ENCODE results near the gene CHD5.

CHD5 gene

GRCh38 chr1:6188466-6188865 lies 8.3 kb upstream of the CHD5 start:
- no peak for TF ChIP-seq BACH2 (CRISPR knock-in tag; IDR thresholded peaks at IDR 0.05; ENCODE audit: borderline replicate concordance)
- TF ChIP-seq, protein P1, sequence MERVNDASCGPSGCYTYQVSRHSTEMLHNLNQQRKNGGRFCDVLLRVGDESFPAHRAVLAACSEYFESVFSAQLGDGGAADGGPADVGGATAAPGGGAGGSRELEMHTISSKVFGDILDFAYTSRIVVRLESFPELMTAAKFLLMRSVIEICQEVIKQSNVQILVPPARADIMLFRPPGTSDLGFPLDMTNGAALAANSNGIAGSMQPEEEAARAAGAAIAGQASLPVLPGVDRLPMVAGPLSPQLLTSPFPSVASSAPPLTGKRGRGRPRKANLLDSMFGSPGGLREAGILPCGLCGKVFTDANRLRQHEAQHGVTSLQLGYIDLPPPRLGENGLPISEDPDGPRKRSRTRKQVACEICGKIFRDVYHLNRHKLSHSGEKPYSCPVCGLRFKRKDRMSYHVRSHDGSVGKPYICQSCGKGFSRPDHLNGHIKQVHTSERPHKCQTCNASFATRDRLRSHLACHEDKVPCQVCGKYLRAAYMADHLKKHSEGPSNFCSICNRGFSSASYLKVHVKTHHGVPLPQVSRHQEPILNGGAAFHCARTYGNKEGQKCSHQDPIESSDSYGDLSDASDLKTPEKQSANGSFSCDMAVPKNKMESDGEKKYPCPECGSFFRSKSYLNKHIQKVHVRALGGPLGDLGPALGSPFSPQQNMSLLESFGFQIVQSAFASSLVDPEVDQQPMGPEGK (CRISPR knock-in tag; IDR thresholded peaks at IDR 0.05; ENCODE audit: borderline replicate concordance): no peak
- TF ChIP-seq PPARA (CRISPR knock-in tag; IDR thresholded peaks at IDR 0.05; ENCODE audit: borderline replicate concordance): no peak
- TF ChIP-seq ZNF565 (CRISPR knock-in tag; conservative IDR thresholded peaks at IDR 0.05; ENCODE audit: low read depth): no peak
- no peak for TF ChIP-seq ZC3H10 (CRISPR knock-in tag; IDR thresholded peaks at IDR 0.05)
- TF ChIP-seq, protein P2, sequence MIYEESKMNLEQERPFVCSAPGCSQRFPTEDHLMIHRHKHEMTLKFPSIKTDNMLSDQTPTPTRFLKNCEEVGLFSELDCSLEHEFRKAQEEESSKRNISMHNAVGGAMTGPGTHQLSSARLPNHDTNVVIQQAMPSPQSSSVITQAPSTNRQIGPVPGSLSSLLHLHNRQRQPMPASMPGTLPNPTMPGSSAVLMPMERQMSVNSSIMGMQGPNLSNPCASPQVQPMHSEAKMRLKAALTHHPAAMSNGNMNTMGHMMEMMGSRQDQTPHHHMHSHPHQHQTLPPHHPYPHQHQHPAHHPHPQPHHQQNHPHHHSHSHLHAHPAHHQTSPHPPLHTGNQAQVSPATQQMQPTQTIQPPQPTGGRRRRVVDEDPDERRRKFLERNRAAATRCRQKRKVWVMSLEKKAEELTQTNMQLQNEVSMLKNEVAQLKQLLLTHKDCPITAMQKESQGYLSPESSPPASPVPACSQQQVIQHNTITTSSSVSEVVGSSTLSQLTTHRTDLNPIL (CRISPR knock-in tag; IDR thresholded peaks at IDR 0.05; ENCODE audit: low read depth): no peak
- TF ChIP-seq GLIS3 (CRISPR knock-in tag; IDR thresholded peaks at IDR 0.05): no peak
- no peak for TF ChIP-seq ZNF8 (CRISPR knock-in tag; IDR thresholded peaks at IDR 0.05)
- TF ChIP-seq, protein P3, sequence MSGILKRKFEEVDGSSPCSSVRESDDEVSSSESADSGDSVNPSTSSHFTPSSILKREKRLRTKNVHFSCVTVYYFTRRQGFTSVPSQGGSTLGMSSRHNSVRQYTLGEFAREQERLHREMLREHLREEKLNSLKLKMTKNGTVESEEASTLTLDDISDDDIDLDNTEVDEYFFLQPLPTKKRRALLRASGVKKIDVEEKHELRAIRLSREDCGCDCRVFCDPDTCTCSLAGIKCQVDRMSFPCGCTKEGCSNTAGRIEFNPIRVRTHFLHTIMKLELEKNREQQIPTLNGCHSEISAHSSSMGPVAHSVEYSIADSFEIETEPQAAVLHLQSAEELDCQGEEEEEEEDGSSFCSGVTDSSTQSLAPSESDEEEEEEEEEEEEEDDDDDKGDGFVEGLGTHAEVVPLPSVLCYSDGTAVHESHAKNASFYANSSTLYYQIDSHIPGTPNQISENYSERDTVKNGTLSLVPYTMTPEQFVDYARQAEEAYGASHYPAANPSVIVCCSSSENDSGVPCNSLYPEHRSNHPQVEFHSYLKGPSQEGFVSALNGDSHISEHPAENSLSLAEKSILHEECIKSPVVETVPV (CRISPR knock-in tag; IDR thresholded peaks at IDR 0.05): no peak
- TF ChIP-seq ISL1 (CRISPR knock-in tag; IDR thresholded peaks at IDR 0.05): no peak
- TF ChIP-seq ESRRG (CRISPR knock-in tag; IDR thresholded peaks at IDR 0.05): no peak
- ATAC-seq: no peak

DNA sequence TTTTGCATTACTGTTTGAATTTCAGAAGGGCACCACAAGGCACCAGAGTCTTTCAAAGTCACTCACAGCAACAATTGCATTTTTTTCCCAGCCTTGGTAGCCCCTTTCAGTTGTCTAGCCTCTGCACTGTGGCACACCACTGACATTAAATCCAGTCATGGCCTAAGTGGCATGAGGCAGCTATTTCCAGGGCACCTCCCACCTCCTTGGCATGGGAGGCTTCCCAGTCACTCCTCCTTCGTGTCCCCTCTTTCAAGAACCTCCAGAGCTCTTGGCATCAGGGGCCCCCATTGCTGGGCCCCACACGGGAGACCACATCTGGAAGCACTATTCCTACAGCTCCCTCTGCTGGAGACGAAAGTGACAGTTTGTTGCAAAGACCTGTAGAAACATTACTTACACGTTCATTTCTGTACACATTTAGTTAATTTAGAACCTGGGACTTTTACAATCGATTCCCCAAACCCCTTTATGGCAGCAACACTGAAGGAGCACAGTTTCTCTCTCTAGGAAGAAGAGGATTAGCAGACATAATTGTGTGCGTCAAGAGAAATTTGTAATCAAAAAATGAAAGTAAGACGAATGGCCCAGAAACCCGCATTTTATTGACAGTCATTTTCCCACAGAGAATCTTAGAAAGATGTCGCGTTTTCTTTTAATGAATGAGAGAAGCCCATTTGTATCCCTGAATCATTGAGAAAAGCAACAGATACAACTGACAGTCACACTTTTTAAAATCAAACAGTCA lies 5.7 kb upstream of the CHD5 start:
- TF ChIP-seq ARNTL (CRISPR knock-in tag; IDR thresholded peaks at IDR 0.05; ENCODE audit: borderline replicate concordance, low read depth): no peak
- no peak for TF ChIP-seq ZFP3 (CRISPR knock-in tag; IDR thresholded peaks at IDR 0.05)
- TF ChIP-seq, protein P4, sequence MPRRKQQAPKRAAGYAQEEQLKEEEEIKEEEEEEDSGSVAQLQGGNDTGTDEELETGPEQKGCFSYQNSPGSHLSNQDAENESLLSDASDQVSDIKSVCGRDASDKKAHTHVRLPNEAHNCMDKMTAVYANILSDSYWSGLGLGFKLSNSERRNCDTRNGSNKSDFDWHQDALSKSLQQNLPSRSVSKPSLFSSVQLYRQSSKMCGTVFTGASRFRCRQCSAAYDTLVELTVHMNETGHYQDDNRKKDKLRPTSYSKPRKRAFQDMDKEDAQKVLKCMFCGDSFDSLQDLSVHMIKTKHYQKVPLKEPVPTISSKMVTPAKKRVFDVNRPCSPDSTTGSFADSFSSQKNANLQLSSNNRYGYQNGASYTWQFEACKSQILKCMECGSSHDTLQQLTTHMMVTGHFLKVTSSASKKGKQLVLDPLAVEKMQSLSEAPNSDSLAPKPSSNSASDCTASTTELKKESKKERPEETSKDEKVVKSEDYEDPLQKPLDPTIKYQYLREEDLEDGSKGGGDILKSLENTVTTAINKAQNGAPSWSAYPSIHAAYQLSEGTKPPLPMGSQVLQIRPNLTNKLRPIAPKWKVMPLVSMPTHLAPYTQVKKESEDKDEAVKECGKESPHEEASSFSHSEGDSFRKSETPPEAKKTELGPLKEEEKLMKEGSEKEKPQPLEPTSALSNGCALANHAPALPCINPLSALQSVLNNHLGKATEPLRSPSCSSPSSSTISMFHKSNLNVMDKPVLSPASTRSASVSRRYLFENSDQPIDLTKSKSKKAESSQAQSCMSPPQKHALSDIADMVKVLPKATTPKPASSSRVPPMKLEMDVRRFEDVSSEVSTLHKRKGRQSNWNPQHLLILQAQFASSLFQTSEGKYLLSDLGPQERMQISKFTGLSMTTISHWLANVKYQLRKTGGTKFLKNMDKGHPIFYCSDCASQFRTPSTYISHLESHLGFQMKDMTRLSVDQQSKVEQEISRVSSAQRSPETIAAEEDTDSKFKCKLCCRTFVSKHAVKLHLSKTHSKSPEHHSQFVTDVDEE (CRISPR knock-in tag; IDR thresholded peaks at IDR 0.05): no peak
- TF ChIP-seq RARB (CRISPR knock-in tag; IDR thresholded peaks at IDR 0.05): no peak
- no peak for TF ChIP-seq ZNF70 (CRISPR knock-in tag; IDR thresholded peaks at IDR 0.05)
- no peak for TF ChIP-seq ISL1 (CRISPR knock-in tag; IDR thresholded peaks at IDR 0.05)
- TF ChIP-seq PPARA (CRISPR knock-in tag; IDR thresholded peaks at IDR 0.05; ENCODE audit: borderline replicate concordance): no peak
- TF ChIP-seq BACH2 (CRISPR knock-in tag; IDR thresholded peaks at IDR 0.05; ENCODE audit: borderline replicate concordance): no peak
- no peak for TF ChIP-seq ZFP30 (CRISPR knock-in tag; IDR thresholded peaks at IDR 0.05)
- TF ChIP-seq, protein P3 (CRISPR knock-in tag; IDR thresholded peaks at IDR 0.05): no peak
- TF ChIP-seq, protein P2 (CRISPR knock-in tag; IDR thresholded peaks at IDR 0.05; ENCODE audit: low read depth): no peak
- TF ChIP-seq ZC3H10 (CRISPR knock-in tag; IDR thresholded peaks at IDR 0.05): no peak
- no peak for TF ChIP-seq ESRRG (CRISPR knock-in tag; IDR thresholded peaks at IDR 0.05)
- no peak for TF ChIP-seq TOX (CRISPR knock-in tag; IDR thresholded peaks at IDR 0.05; ENCODE audit: borderline replicate concordance)
- TF ChIP-seq TCF4 (CRISPR knock-in tag; IDR thresholded peaks at IDR 0.05; ENCODE audit: borderline replicate concordance): no peak
- TF ChIP-seq ZNF565 (CRISPR knock-in tag; conservative IDR thresholded peaks at IDR 0.05; ENCODE audit: low read depth): no peak
- no peak for TF ChIP-seq GLIS3 (CRISPR knock-in tag; IDR thresholded peaks at IDR 0.05)
- no peak for TF ChIP-seq OSR1 (CRISPR knock-in tag; IDR thresholded peaks at IDR 0.05)
- ATAC-seq: 0 out of 3 replicates have a peak, but pooled peaks have one; percentile 23

Data from SK-N-SH treated with all-trans-retinoic acid at 6 μM for 48 hours (cell line).